Measurements from ENCODE around the gene ARL6IP6.

- TF ChIP-seq POLR2A (IDR thresholded peaks at IDR 0.05; ENCODE audit: low read depth) (no peak), CTCF (IDR thresholded peaks at IDR 0.05) (no peak)
These were observed 62.8 kb downstream of the ARL6IP6 start for GRCh38 chr2:152781175-152781574.

Data from esophagus muscularis mucosa (tissue), 3 donors.